H1 (cell line): ENCODE measurements around the gene ELOVL6. TPM values are rescaled to one million over a fixed set of nuclear protein-coding genes. Genes with fewer than 3 reads are reported as not detected.

Experiments
- CTCF ChIA-PET: fragments of 300-600 bp; sonication (Branson Sonifier 250); formaldehyde crosslinking; loops from one replicate; lab custom pipeline; 2021; ENCODE audit not compliant: partially characterized antibody; lab: Charles Lee
- POLR2A ChIA-PET: fragments of 300-600 bp; sonication (Branson Sonifier 250); formaldehyde crosslinking; loops from one replicate; lab custom pipeline; 2021; ENCODE audit warnings: inconsistent platforms; ENCODE audit not compliant: partially characterized antibody; lab: Charles Lee
- DNase-seq, 2 experiments: peaks; one replicate each; pipeline versions ENCODE4 v3.0.0 to v3.0.0-alpha.2; 2010 to 2022; ENCODE audit warnings: low spot score in 2 of 2, low read depth in 1 of 2, mixed read lengths in 1 of 2
- FAIRE-seq: peaks from 2 replicates; lab custom pipeline; 2011; peaks lifted over from hg19 to GRCh38; lab: Jason Lieb, UNC
- H2AFZ ChIP-seq: 2 replicates; pipeline ENCODE4 v1.8.1; 2012; ENCODE audit warnings: low read length, inconsistent platforms
- H2AK5ac ChIP-seq: 2 replicates; pipeline ENCODE4 v1.6.1; 2013; ENCODE audit warnings: low read depth, low read length
- H2BK120ac ChIP-seq: replicated peaks from 2 replicates; pipeline ENCODE3; 2013; ENCODE audit warnings: low read depth, low read length, inconsistent platforms
- H2BK12ac ChIP-seq: 2 replicates; pipeline ENCODE4 v1.6.1; 2013; ENCODE audit warnings: low read depth, low read length
- H2BK15ac ChIP-seq: 2 replicates; pipeline ENCODE4 v1.6.1; 2013; ENCODE audit warnings: low read length
- H2BK20ac ChIP-seq: 2 replicates; pipeline ENCODE4 v1.6.1; 2013; ENCODE audit warnings: low read length
- H2BK5ac ChIP-seq: 2 replicates; pipeline ENCODE4 v1.6.1; 2013; ENCODE audit warnings: low read depth, low read length
- H3K14ac ChIP-seq: 2 replicates; pipeline ENCODE4 v1.6.1; 2013; ENCODE audit warnings: inconsistent platforms; ENCODE audit not compliant: insufficient read length
- H3K18ac ChIP-seq: 2 replicates; pipeline ENCODE4 v1.6.1; 2013; ENCODE audit warnings: low read length; ENCODE audit errors: extremely low read depth
- H3K23ac ChIP-seq: 2 replicates; pipeline ENCODE4 v1.6.1; 2013; ENCODE audit warnings: inconsistent platforms; ENCODE audit not compliant: insufficient read length
- H3K23me2 ChIP-seq: 2 replicates; pipeline ENCODE4 v1.6.1; 2013; ENCODE audit warnings: low read depth, low read length
- H3K27ac ChIP-seq: 2 replicates; pipeline ENCODE4 v1.6.1; 2011; ENCODE audit warnings: low read depth, low read length, inconsistent platforms
- H3K27me3 ChIP-seq, 4 experiments: replicated peaks in 1 of 4; 1 replicate in 1 of 4; 2 replicates in 3 of 4; pipeline versions ENCODE4 v1.6.1 to v1.8.1; 2011 to 2013; ENCODE audit warnings: low read length in 3 of 4, mild to moderate bottlenecking in 3 of 4, inconsistent platforms in 2 of 4, mixed read lengths in 2 of 4, moderate library complexity in 1 of 4; ENCODE audit not compliant: control insufficient read depth in 3 of 4, insufficient read depth in 3 of 4; ENCODE audit errors: extremely low read depth in 1 of 4
- H3K36me3 ChIP-seq, 4 experiments: 2 replicates each; pipeline versions ENCODE4 v1.6.1 to v1.8.1; 2011 to 2013; ENCODE audit warnings: mild to moderate bottlenecking in 4 of 4, low read length in 3 of 4, moderate library complexity in 2 of 4, control low read depth in 1 of 4, inconsistent platforms in 1 of 4; ENCODE audit not compliant: insufficient read depth in 4 of 4, control insufficient read depth in 2 of 4
- H3K4ac ChIP-seq: replicated peaks from 2 replicates; pipeline ENCODE3; 2013; ENCODE audit warnings: low read length, low read depth, mixed read lengths, inconsistent platforms; ENCODE audit not compliant: insufficient read length
- H3K4me1 ChIP-seq, 4 experiments: replicated peaks in 1 of 4; 1 replicate in 1 of 4; 2 replicates in 3 of 4; pipeline versions ENCODE4 v1.6.1 to v1.8.1; 2011 to 2013; ENCODE audit warnings: low read length in 3 of 4, inconsistent platforms in 2 of 4, mixed read lengths in 1 of 4; ENCODE audit not compliant: insufficient read depth in 4 of 4, control insufficient read depth in 3 of 4
- H3K4me2 ChIP-seq, 2 experiments: 2 replicates each; pipeline versions ENCODE4 v1.6.1 to v1.8.1; 2011 to 2013; ENCODE audit warnings: low read depth in 2 of 2, low read length in 2 of 2, control low read depth in 1 of 2, inconsistent platforms in 1 of 2, mild to moderate bottlenecking in 1 of 2; ENCODE audit not compliant: insufficient read depth in 1 of 2
- H3K4me3 ChIP-seq, 4 experiments: fragments of 200-600, 300-600 bp in 1 of 4; sonication (generic), shearing (Covaris generic), sonication (Bioruptor Twin) in 1 of 4; 2 replicates each; pipeline versions ENCODE4 v1.5.1 to v1.8.1; 2011 to 2016; ENCODE audit warnings: low read length in 4 of 4, low read depth in 3 of 4, control low read depth in 2 of 4, inconsistent platforms in 2 of 4, mild to moderate bottlenecking in 2 of 4, mixed read lengths in 1 of 4, moderate library complexity in 1 of 4; ENCODE audit not compliant: insufficient read depth in 2 of 4; ENCODE audit errors: extremely low read depth in 1 of 4
- H3K56ac ChIP-seq: replicated peaks from 2 replicates; pipeline ENCODE3; 2013; ENCODE audit warnings: low read depth, mild to moderate bottlenecking, mixed read lengths, low read length, inconsistent platforms; ENCODE audit not compliant: insufficient read length
- H3K79me1 ChIP-seq: 2 replicates; pipeline ENCODE4 v1.6.1; 2013; ENCODE audit warnings: low read depth, low read length, control low read depth
- H3K79me2 ChIP-seq, 2 experiments: 2 replicates each; pipeline versions ENCODE4 v1.6.1 to v1.8.1; 2012 to 2013; ENCODE audit warnings: low read length in 2 of 2, mild to moderate bottlenecking in 2 of 2, inconsistent platforms in 1 of 2; ENCODE audit not compliant: insufficient read depth in 2 of 2, control insufficient read depth in 1 of 2
- H3K9ac ChIP-seq, 4 experiments: replicated peaks in 1 of 4; 1 replicate in 1 of 4; 2 replicates in 3 of 4; pipeline versions ENCODE4 v1.6.1 to v1.8.1; 2011 to 2013; ENCODE audit warnings: low read depth in 3 of 4, low read length in 3 of 4, control low read depth in 2 of 4, mild to moderate bottlenecking in 2 of 4, moderate library complexity in 2 of 4, inconsistent platforms in 1 of 4; ENCODE audit errors: extremely low read depth in 1 of 4
- H3K9me3 ChIP-seq, 2 experiments: 2 replicates each; pipeline versions ENCODE4 v1.6.1 to v1.8.1; 2012 to 2013; ENCODE audit warnings: mild to moderate bottlenecking in 2 of 2, moderate library complexity in 2 of 2, control low read depth in 1 of 2, inconsistent platforms in 1 of 2, low read depth in 1 of 2, low read length in 1 of 2, mixed read lengths in 1 of 2; ENCODE audit not compliant: insufficient read depth in 2 of 2
- H4K20me1 ChIP-seq, 2 experiments: replicated peaks in 1 of 2; 2 replicates each; pipeline versions ENCODE3 to v1.8.1; 2011 to 2013; ENCODE audit warnings: inconsistent platforms in 2 of 2, low read length in 2 of 2, mild to moderate bottlenecking in 1 of 2; ENCODE audit not compliant: insufficient read depth in 2 of 2, control insufficient read depth in 1 of 2
- H4K5ac ChIP-seq: 2 replicates; pipeline ENCODE4 v1.6.1; 2013; ENCODE audit warnings: low read length, low read depth, mixed read lengths, inconsistent platforms; ENCODE audit not compliant: insufficient read length
- H4K8ac ChIP-seq: 2 replicates; pipeline ENCODE4 v1.8.0; 2013; ENCODE audit warnings: mild to moderate bottlenecking, moderate library complexity, low read length, inconsistent platforms; ENCODE audit not compliant: insufficient read depth; ENCODE audit errors: extremely low read depth
- H4K91ac ChIP-seq: replicated peaks from 2 replicates; pipeline ENCODE3; 2013; ENCODE audit warnings: low read length, mixed read lengths, inconsistent platforms; ENCODE audit not compliant: insufficient read length
- EP300 ChIP-seq, 2 experiments: IDR thresholded peaks; 1 replicate in 1 of 2; 2 replicates in 1 of 2; pipeline ENCODE4 v1.6.1; 2011 to 2012; ENCODE audit warnings: low read depth in 2 of 2, low read length in 2 of 2, mild to moderate bottlenecking in 2 of 2, borderline replicate concordance in 1 of 2, inconsistent platforms in 1 of 2, moderate library complexity in 1 of 2
- EZH2 ChIP-seq: fragments of 200-600 bp; sonication (generic); IDR thresholded peaks from 2 replicates; pipeline ENCODE4 v1.7.1; 2012; ENCODE audit warnings: low read depth, mild to moderate bottlenecking, moderate library complexity, low read length, inconsistent platforms; ENCODE audit not compliant: severe bottlenecking
- FOSL1 ChIP-seq: IDR thresholded peaks from 2 replicates; pipeline ENCODE4 v1.6.1; 2011; ENCODE audit warnings: mild to moderate bottlenecking, low read depth, low read length, moderate library complexity; ENCODE audit not compliant: insufficient read depth
- GTF2F1 ChIP-seq: IDR thresholded peaks from 2 replicates; pipeline ENCODE4 v1.6.1; 2012; ENCODE audit warnings: low read depth, low read length, improper control_type of control experiment, borderline replicate concordance
- HDAC2 ChIP-seq, 2 experiments: fragments of 300-600 bp in 1 of 2; sonication (generic) in 1 of 2; IDR thresholded peaks; 2 replicates each; pipeline ENCODE4 v1.6.1; 2011 to 2012; ENCODE audit warnings: low read depth in 2 of 2, low read length in 2 of 2, mild to moderate bottlenecking in 2 of 2, moderate library complexity in 2 of 2, borderline replicate concordance in 1 of 2, inconsistent platforms in 1 of 2
- POU5F1 ChIP-seq: IDR thresholded peaks from 2 replicates; pipeline ENCODE4 v1.6.1; 2011; ENCODE audit warnings: low read depth, mild to moderate bottlenecking, low read length, moderate library complexity
- RAD21 ChIP-seq, 2 experiments: IDR thresholded peaks in 1 of 2; conservative IDR thresholded peaks in 1 of 2; 2 replicates each; pipeline ENCODE4 v1.6.1; 2011; ENCODE audit warnings: low read depth in 2 of 2, low read length in 2 of 2, improper control_type of control experiment in 1 of 2, inconsistent platforms in 1 of 2, mild to moderate bottlenecking in 1 of 2, moderate library complexity in 1 of 2
- RXRA ChIP-seq: IDR thresholded peaks from 2 replicates; pipeline ENCODE4 v1.6.1; 2011; ENCODE audit warnings: low read depth, mild to moderate bottlenecking, low read length, moderate library complexity; ENCODE audit not compliant: insufficient read depth
- SP1 ChIP-seq: IDR thresholded peaks from 2 replicates; pipeline ENCODE4 v1.6.1; 2011; ENCODE audit warnings: low read depth, low read length
- SP2 ChIP-seq: IDR thresholded peaks from 2 replicates; pipeline ENCODE4 v1.6.1; 2012; ENCODE audit warnings: mild to moderate bottlenecking, low read length, inconsistent platforms
- SRF ChIP-seq: IDR thresholded peaks from 2 replicates; pipeline ENCODE4 v1.6.1; 2011; ENCODE audit warnings: mild to moderate bottlenecking, low read depth, low read length, moderate library complexity
- WGBS, 2 experiments: shearing (Covaris generic) in 1 of 2; methylation state at CpG; one replicate each; pipeline versions ENCODE4 v1.1.6 to v1.1.7; 2013 to 2015; ENCODE audit warnings: low lambda C conversion rate in 2 of 2, mixed read lengths in 2 of 2, inconsistent platforms in 1 of 2, low coverage in 1 of 2, missing lambda C conversion rate in 1 of 2; ENCODE audit not compliant: insufficient replicate concordance in 2 of 2, insufficient coverage in 1 of 2, insufficient read length in 1 of 2; ENCODE audit errors: extremely low coverage in 1 of 2, missing lambda C conversion rate in 1 of 2; 5-methylcytosine and 5-hydroxymethylcytosine counted together
- polyA plus RNA-seq, 7 experiments: library from polyadenylated mRNA; depleted of rRNA in 3 of 7; stranded (reverse) in 5 of 7; unstranded in 2 of 7; fragments of >200 nt in 5 of 7; fragments of 200-250 nt in 2 of 7; gene quantifications; 1 replicate in 5 of 7; 2 replicates in 1 of 7; 4 replicates in 1 of 7; pipeline versions ENCODE4 v1.2.1 to v1.2.3, GENCODE V29; 2011 to 2013; ENCODE audit warnings: missing spikeins in 2 of 7, mixed read lengths in 2 of 7
- total RNA-seq: library from RNA; stranded (reverse); fragmentation: NEBNext Ultra II Directional; extraction: Animal tissue kit (Norgen Biotek cat#: 25700); gene quantifications from 2 replicates; pipeline ENCODE4 v1.2.1, GENCODE V29; 2021
- TF ChIP-seq, protein P1 (sequence below): IDR thresholded peaks from 2 replicates; pipeline ENCODE4 v1.6.1; 2012; ENCODE audit warnings: inconsistent platforms

Gene ELOVL6
- total and polyA plus RNA-seq, 2 of the 8 experiments (the other 6 are each of a cell fraction or from before 2014, with no cell fraction given), result 27.8 to 86.6 TPM

DNA sequence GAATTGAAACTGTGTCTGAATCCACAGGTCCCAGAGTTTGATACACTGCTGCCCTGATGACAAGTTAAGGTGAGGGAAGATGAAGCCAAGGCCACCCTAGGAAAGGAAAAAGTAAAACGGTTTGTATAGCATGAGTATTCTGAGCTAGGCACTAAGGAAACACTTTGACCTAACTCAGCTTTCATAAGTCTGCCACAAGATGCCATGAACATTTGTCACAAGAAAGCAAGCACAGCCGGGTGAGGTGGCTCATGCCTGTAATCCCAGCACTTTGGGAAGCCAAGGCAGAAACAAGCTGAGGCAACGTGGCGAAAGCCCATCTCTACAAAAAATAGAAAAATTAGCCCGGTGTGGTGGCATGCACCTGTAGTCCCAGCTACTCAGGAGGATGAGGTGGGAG is 34.2 kb downstream of the ELOVL6 start:
- H2AFZ ChIP-seq, result no peak overlapping the region
- H3K4ac ChIP-seq, result no peak overlapping the region
- H3K27ac ChIP-seq, result no peak overlapping the region
- peaks cover 3% of the 10 kb centered on the region; the same call in 1 of the 2 replicates for H3K79me1 ChIP-seq
- no peak overlapping the region for H4K8ac ChIP-seq
- H3K14ac ChIP-seq, result no peak overlapping the region
- H3K9me3 ChIP-seq, result no peaks in the 10 kb centered on the region
- H4K20me1 ChIP-seq, result peaks cover 0 to 2% of the 10 kb centered on the region in 2 experiments
- H3K4me2 ChIP-seq, result no peak overlapping the region
- H3K79me2 ChIP-seq, result peaks cover 0 to 61% of the 10 kb centered on the region in 2 experiments; a peak in 2 of 4 replicates
- no peak overlapping the region for H2BK120ac ChIP-seq
- 94% methylated on average over 5 of the region's 5 CpGs; no CpG with 5 or more reads in 1 of the 2 experiments for WGBS, 2 experiments
- H2BK5ac ChIP-seq, result no peak overlapping the region
- H3K4me1 ChIP-seq, result peaks cover 0 to 3% (median under 1%) of the 10 kb centered on the region in 4 experiments; a peak in 2 of 7 replicates
- no peak overlapping the region for H3K9ac ChIP-seq
- DNase-seq, result no peak
- peaks cover 0 to 8% (median 0%) of the 10 kb centered on the region in 4 experiments; a peak in 3 of 8 replicates for H3K36me3 ChIP-seq
- H3K56ac ChIP-seq, result no peak overlapping the region
- H3K18ac ChIP-seq, result no peak overlapping the region
- no peak overlapping the region for H2BK15ac ChIP-seq
- H4K5ac ChIP-seq, result no peak overlapping the region
- no peak overlapping the region for H3K23ac ChIP-seq
- POLR2A ChIA-PET, result interaction anchor here (0.7 to 1.3 kb wide), 2 partner anchors 9 to 14 kb away, joined by 3 read pairs; no protein-coding TSS in a partner anchor
- H4K91ac ChIP-seq, result no peak overlapping the region
- H2AK5ac ChIP-seq, result no peak overlapping the region
- no peak overlapping the region for H3K4me3 ChIP-seq
- no peak for FAIRE-seq
- no peak overlapping the region for H2BK20ac ChIP-seq
- CTCF ChIA-PET, result interaction anchor here (1.0 to 1.5 kb wide), 2 partner anchors 10 to 15 kb away, joined by 4 read pairs; no protein-coding TSS in a partner anchor
- no peaks in the 10 kb centered on the region for H3K23me2 ChIP-seq
- no peaks in the 10 kb centered on the region for H3K27me3 ChIP-seq
- H2BK12ac ChIP-seq, result no peak overlapping the region
- TF ChIP-seq SP2 (no peak), EZH2 (no peak), SP1 (no peak), RXRA (no peak), EP300 (IDR thresholded peaks at IDR 0.05; ENCODE audit: borderline replicate concordance in 1 of 2, low read depth in 2 of 2, low read length in 2 of 2) (no peak), HDAC2 (IDR thresholded peaks at IDR 0.05; ENCODE audit: borderline replicate concordance in 1 of 2, low read depth in 2 of 2, low read length in 2 of 2) (no peak), GTF2F1 (no peak), RAD21 (IDR thresholded peaks at IDR 0.05 in 1 of 2, conservative IDR thresholded peaks at IDR 0.05 in 1 of 2; ENCODE audit: low read depth in 2 of 2, low read length in 2 of 2) (no peak), POU5F1 (no peak), SRF (no peak), FOSL1 (no peak)
- TF ChIP-seq, protein P1, sequence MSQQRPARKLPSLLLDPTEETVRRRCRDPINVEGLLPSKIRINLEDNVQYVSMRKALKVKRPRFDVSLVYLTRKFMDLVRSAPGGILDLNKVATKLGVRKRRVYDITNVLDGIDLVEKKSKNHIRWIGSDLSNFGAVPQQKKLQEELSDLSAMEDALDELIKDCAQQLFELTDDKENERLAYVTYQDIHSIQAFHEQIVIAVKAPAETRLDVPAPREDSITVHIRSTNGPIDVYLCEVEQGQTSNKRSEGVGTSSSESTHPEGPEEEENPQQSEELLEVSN, result no peak
